Measurements from ENCODE around the gene GPC3. TPM values are rescaled to one million over a fixed set of nuclear protein-coding genes. Genes with fewer than 3 reads are reported as not detected.
"Not testable (repeated sequence)": the region's sequence is repeated elsewhere in the genome, so short reads cannot be mapped to it uniquely, and the experiment has no call there.

Gene GPC3
- total RNA-seq, 1 experiment from 2014 or later: not detected

GRCh38 chrX:133776072-133776471, 209.3 kb downstream of the GPC3 start:
- in situ Hi-C loops (cut with HindIII; ENCODE audit: low pct_unique_long_range_greater_than_20kb, low sequenced_read_pairs): no loop called here

GRCh38 chrX:133774807-133775206, 210.6 kb downstream of the GPC3 start:
- in situ Hi-C loops (cut with HindIII; ENCODE audit: low pct_unique_long_range_greater_than_20kb, low sequenced_read_pairs): no loop called here
- no peak for DNase-seq (ENCODE audit: low read depth)

More at GRCh38 chrX:133776072-133776471, 209.3 kb downstream of the GPC3 start:
- no peak for DNase-seq (ENCODE audit: low read depth)

GRCh38 chrX:133771086-133771646, 214.2 kb downstream of the GPC3 start:
- in situ Hi-C loops (cut with HindIII; ENCODE audit: low pct_unique_long_range_greater_than_20kb, low sequenced_read_pairs): no loop called here
- no peak for DNase-seq (ENCODE audit: low read depth)

- in situ Hi-C loops (cut with HindIII; ENCODE audit: low pct_unique_long_range_greater_than_20kb, low sequenced_read_pairs); DNase-seq (ENCODE audit: low read depth): not testable (repeated sequence)
Measured at GRCh38 chrX:133762976-133763548, 222.3 kb downstream of the GPC3 start.

- DNase-seq (ENCODE audit: low read depth): no peak
- in situ Hi-C loops (cut with HindIII; ENCODE audit: low pct_unique_long_range_greater_than_20kb, low sequenced_read_pairs): no loop called here
Measured at GRCh38 chrX:133754657-133755056, 230.7 kb downstream of the GPC3 start.

- DNase-seq (ENCODE audit: low read depth): no peak
- in situ Hi-C loops (cut with HindIII; ENCODE audit: low pct_unique_long_range_greater_than_20kb, low sequenced_read_pairs): no loop called here
Measured at GRCh38 chrX:133749951-133750350, 235.4 kb downstream of the GPC3 start.

GRCh38 chrX:133749370-133749769, 236.0 kb downstream of the GPC3 start:
- no peak for DNase-seq (ENCODE audit: low read depth)
- in situ Hi-C loops (cut with HindIII; ENCODE audit: low pct_unique_long_range_greater_than_20kb, low sequenced_read_pairs): no loop called here

- in situ Hi-C loops (cut with HindIII; ENCODE audit: low pct_unique_long_range_greater_than_20kb, low sequenced_read_pairs): no loop called here
Measured at GRCh38 chrX:133747196-133747595, 238.2 kb downstream of the GPC3 start.

GRCh38 chrX:133746593-133746992, 238.8 kb downstream of the GPC3 start:
- no peak for DNase-seq (ENCODE audit: low read depth)
- in situ Hi-C loops (cut with HindIII; ENCODE audit: low pct_unique_long_range_greater_than_20kb, low sequenced_read_pairs): no loop called here

More at GRCh38 chrX:133747196-133747595, 238.2 kb downstream of the GPC3 start:
- DNase-seq (ENCODE audit: low read depth): no peak

- DNase-seq (ENCODE audit: low read depth): no peak
- in situ Hi-C loops (cut with HindIII; ENCODE audit: low pct_unique_long_range_greater_than_20kb, low sequenced_read_pairs): no loop called here
Measured at GRCh38 chrX:133745349-133745748, 240.0 kb downstream of the GPC3 start.

GRCh38 chrX:133742602-133743305, 242.6 kb downstream of the GPC3 start:
- DNase-seq (ENCODE audit: low read depth): no peak
- in situ Hi-C loops (cut with HindIII; ENCODE audit: low pct_unique_long_range_greater_than_20kb, low sequenced_read_pairs): no loop called here

- in situ Hi-C loops (cut with HindIII; ENCODE audit: low pct_unique_long_range_greater_than_20kb, low sequenced_read_pairs): no loop called here
Measured at GRCh38 chrX:133741303-133741702, 244.1 kb downstream of the GPC3 start.

GRCh38 chrX:133726642-133727041, 258.8 kb downstream of the GPC3 start:
- DNase-seq (ENCODE audit: low read depth): no peak
- in situ Hi-C loops (cut with HindIII; ENCODE audit: low pct_unique_long_range_greater_than_20kb, low sequenced_read_pairs): no loop called here

More at GRCh38 chrX:133741303-133741702, 244.1 kb downstream of the GPC3 start:
- no peak for DNase-seq (ENCODE audit: low read depth)

- in situ Hi-C loops (cut with HindIII; ENCODE audit: low pct_unique_long_range_greater_than_20kb, low sequenced_read_pairs): no loop called here
- peak; percentile 15 for DNase-seq (ENCODE audit: low read depth)
Measured at GRCh38 chrX:133726211-133726630, 259.2 kb downstream of the GPC3 start.

GRCh38 chrX:133723930-133724329, 261.5 kb downstream of the GPC3 start:
- in situ Hi-C loops (cut with HindIII; ENCODE audit: low pct_unique_long_range_greater_than_20kb, low sequenced_read_pairs): no loop called here
- DNase-seq (ENCODE audit: low read depth): no peak

- in situ Hi-C loops (cut with HindIII; ENCODE audit: low pct_unique_long_range_greater_than_20kb, low sequenced_read_pairs): no loop called here
- no peak for DNase-seq (ENCODE audit: low read depth)
Measured at GRCh38 chrX:133722756-133723155, 262.6 kb downstream of the GPC3 start.

GRCh38 chrX:133720269-133720668, 265.1 kb downstream of the GPC3 start:
- DNase-seq (ENCODE audit: low read depth); in situ Hi-C loops (cut with HindIII; ENCODE audit: low pct_unique_long_range_greater_than_20kb, low sequenced_read_pairs): not testable (repeated sequence)

- in situ Hi-C loops (cut with HindIII; ENCODE audit: low pct_unique_long_range_greater_than_20kb, low sequenced_read_pairs): no loop called here
Measured at GRCh38 chrX:133715715-133716114, 269.7 kb downstream of the GPC3 start.

GRCh38 chrX:133709501-133709900, 275.9 kb downstream of the GPC3 start:
- in situ Hi-C loops (cut with HindIII; ENCODE audit: low pct_unique_long_range_greater_than_20kb, low sequenced_read_pairs): no loop called here
- DNase-seq (ENCODE audit: low read depth): no peak

More at GRCh38 chrX:133715715-133716114, 269.7 kb downstream of the GPC3 start:
- DNase-seq (ENCODE audit: low read depth): no peak

Measured in Caki2 (cell line).